ENCODE results near the gene RBM42. TPM values are rescaled to one million over a fixed set of nuclear protein-coding genes. Genes with fewer than 3 reads are reported as not detected.

Gene RBM42
- total and polyA plus RNA-seq, 2 of the 13 experiments (the other 11 are each of a cell fraction or from before 2014, with no cell fraction given) = 27.2 to 55.3 TPM

DNA sequence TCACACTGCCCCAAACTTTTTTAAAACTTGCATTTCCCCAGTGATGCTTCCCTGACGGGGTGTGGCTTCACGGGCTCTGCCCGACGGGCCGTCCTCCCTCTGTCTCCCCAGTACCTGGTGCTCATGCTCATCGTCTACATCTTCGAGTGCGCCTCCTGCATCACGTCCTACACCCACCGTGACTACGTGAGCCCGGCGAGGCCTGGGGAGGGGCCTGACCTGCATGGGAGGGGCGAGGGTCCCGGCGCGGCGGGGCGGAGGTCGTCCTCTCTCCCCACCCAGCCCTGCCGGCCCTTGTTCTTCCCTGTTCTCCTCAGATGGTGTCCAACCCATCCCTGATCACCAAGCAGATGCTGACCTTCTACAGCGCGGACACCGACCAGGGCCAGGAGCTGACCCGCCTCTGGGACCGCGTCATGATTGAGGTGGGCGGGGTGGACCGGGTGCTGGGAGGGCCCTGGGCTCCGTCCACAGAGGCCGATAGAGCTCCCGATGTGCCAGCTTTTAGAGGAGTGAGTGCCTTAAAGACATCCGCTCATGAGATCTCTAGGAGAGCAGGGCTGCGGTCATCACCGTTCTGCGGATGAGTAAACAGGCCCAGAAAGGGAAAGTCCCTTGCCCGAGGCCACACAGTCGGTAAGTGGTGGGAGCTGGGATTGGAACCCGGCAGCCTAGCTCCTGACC lies 44.4 kb downstream of the RBM42 start (continued):
- TF ChIP-seq TFDP1 (CRISPR knock-in tag; IDR thresholded peaks at IDR 0.05; ENCODE audit: borderline replicate concordance) (no peak), NRL (CRISPR knock-in tag; IDR thresholded peaks at IDR 0.05; ENCODE audit: borderline replicate concordance) (0 out of 2 replicates have a peak, but pooled peaks have one; percentile 35), SIX1 (CRISPR knock-in tag; IDR thresholded peaks at IDR 0.05; ENCODE audit: borderline replicate concordance) (no peak), CCDC6 (CRISPR knock-in tag; IDR thresholded peaks at IDR 0.05) (no peak), CBX5 (CRISPR knock-in tag; IDR thresholded peaks at IDR 0.05; ENCODE audit: borderline replicate concordance) (no peak), ZNF564 (CRISPR knock-in tag; IDR thresholded peaks at IDR 0.05) (no peak), ZFP62 (CRISPR knock-in tag; IDR thresholded peaks at IDR 0.05) (no peak), MTA1 (CRISPR knock-in tag; IDR thresholded peaks at IDR 0.05; ENCODE audit: borderline replicate concordance) (0 out of 2 replicates have a peak, but pooled peaks have one; percentile 37), ZNF382 (CRISPR knock-in tag; IDR thresholded peaks at IDR 0.05; ENCODE audit: borderline replicate concordance) (no peak), ZNF280B (CRISPR knock-in tag; IDR thresholded peaks at IDR 0.05; ENCODE audit: borderline replicate concordance) (0 out of 2 replicates have a peak, but pooled peaks have one; percentile 16), ZNF205 (CRISPR knock-in tag; IDR thresholded peaks at IDR 0.05) (0 out of 2 replicates have a peak, but pooled peaks have one; percentile 32), DPF2 (CRISPR knock-in tag; IDR thresholded peaks at IDR 0.05; ENCODE audit: borderline replicate concordance, low read depth) (no peak), HMGXB4 (CRISPR knock-in tag; IDR thresholded peaks at IDR 0.05; ENCODE audit: borderline replicate concordance in 1 of 2, low read depth in 1 of 2) (0 out of 4 replicates have a peak, but pooled peaks of 1 of the 2 experiments have one; percentile 45), ZNF773 (CRISPR knock-in tag; IDR thresholded peaks at IDR 0.05; ENCODE audit: borderline replicate concordance) (no peak), ZNF296 (CRISPR knock-in tag; conservative IDR thresholded peaks at IDR 0.05) (no peak), E2F2 (CRISPR knock-in tag; IDR thresholded peaks at IDR 0.05; ENCODE audit: borderline replicate concordance) (no peak), NONO (IDR thresholded peaks at IDR 0.05) (no peak), NONO (CRISPR knock-in tag; conservative IDR thresholded peaks at IDR 0.05) (no peak), CENPT (CRISPR knock-in tag; IDR thresholded peaks at IDR 0.05; ENCODE audit: low read depth) (no peak)
- TF ChIP-seq, protein P1, sequence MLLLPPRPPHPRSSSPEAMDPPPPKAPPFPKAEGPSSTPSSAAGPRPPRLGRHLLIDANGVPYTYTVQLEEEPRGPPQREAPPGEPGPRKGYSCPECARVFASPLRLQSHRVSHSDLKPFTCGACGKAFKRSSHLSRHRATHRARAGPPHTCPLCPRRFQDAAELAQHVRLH (CRISPR knock-in tag; IDR thresholded peaks at IDR 0.05; ENCODE audit: borderline replicate concordance, low read depth) = no peak
- TF ChIP-seq, protein P2, sequence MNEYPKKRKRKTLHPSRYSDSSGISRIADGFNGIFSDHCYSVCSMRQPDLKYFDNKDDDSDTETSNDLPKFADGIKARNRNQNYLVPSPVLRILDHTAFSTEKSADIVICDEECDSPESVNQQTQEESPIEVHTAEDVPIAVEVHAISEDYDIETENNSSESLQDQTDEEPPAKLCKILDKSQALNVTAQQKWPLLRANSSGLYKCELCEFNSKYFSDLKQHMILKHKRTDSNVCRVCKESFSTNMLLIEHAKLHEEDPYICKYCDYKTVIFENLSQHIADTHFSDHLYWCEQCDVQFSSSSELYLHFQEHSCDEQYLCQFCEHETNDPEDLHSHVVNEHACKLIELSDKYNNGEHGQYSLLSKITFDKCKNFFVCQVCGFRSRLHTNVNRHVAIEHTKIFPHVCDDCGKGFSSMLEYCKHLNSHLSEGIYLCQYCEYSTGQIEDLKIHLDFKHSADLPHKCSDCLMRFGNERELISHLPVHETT (CRISPR knock-in tag; conservative IDR thresholded peaks at IDR 0.05) = no peak
